Measurements from ENCODE around the gene JCAD.
"Not testable (repeated sequence)": the region's sequence is repeated elsewhere in the genome, so short reads cannot be mapped to it uniquely, and the experiment has no call there.

JCAD gene

GRCh38 chr10:29998142-29998808 is 61.1 kb downstream of the JCAD start:
- peak in 51 of 58 donors; percentile 9 to 81 (median 45) for DNase-seq

GRCh38 chr10:29994811-29995210 is 64.6 kb downstream of the JCAD start:
- no peak for DNase-seq

GRCh38 chr10:29993319-29993915 is 66.0 kb downstream of the JCAD start:
- no peak for DNase-seq

GRCh38 chr10:29992914-29993313 is 66.5 kb downstream of the JCAD start:
- no peak for DNase-seq

- DNase-seq: no peak
These were observed 68.0 kb downstream of the JCAD start for GRCh38 chr10:29991382-29991781.

- DNase-seq: no peak
These were observed 71.9 kb downstream of the JCAD start for GRCh38 chr10:29987471-29987870.

GRCh38 chr10:29982997-29983648 is 76.3 kb downstream of the JCAD start:
- no peak for DNase-seq

- no peak for DNase-seq
These were observed 77.9 kb downstream of the JCAD start for GRCh38 chr10:29981510-29981909.

GRCh38 chr10:29980084-29980483 is 79.3 kb downstream of the JCAD start:
- DNase-seq: no peak

- DNase-seq: not testable (repeated sequence)
These were observed 80.0 kb downstream of the JCAD start for GRCh38 chr10:29979421-29979779.

GRCh38 chr10:29977171-29977570 is 82.2 kb downstream of the JCAD start:
- DNase-seq: no peak

- no peak for DNase-seq
These were observed 83.3 kb downstream of the JCAD start for GRCh38 chr10:29976134-29976533.

- no peak for DNase-seq
These were observed 84.6 kb downstream of the JCAD start for GRCh38 chr10:29974773-29975172.

- no peak for DNase-seq
These were observed 85.5 kb downstream of the JCAD start for GRCh38 chr10:29973921-29974320.

GRCh38 chr10:29970576-29970975 is 88.8 kb downstream of the JCAD start:
- DNase-seq: no peak

GRCh38 chr10:29970012-29970396 is 89.4 kb downstream of the JCAD start:
- no peak for DNase-seq

GRCh38 chr10:29969255-29970011 is 90.0 kb downstream of the JCAD start:
- no peak for DNase-seq

- DNase-seq: no peak
These were observed 90.8 kb downstream of the JCAD start for GRCh38 chr10:29968585-29968984.

GRCh38 chr10:29966269-29966668 is 93.1 kb downstream of the JCAD start:
- DNase-seq: no peak

Data from anterior cingulate cortex (tissue), 58 donors.